Measurements from ENCODE around the gene SAMD1.

The SAMD1 gene

DNA sequence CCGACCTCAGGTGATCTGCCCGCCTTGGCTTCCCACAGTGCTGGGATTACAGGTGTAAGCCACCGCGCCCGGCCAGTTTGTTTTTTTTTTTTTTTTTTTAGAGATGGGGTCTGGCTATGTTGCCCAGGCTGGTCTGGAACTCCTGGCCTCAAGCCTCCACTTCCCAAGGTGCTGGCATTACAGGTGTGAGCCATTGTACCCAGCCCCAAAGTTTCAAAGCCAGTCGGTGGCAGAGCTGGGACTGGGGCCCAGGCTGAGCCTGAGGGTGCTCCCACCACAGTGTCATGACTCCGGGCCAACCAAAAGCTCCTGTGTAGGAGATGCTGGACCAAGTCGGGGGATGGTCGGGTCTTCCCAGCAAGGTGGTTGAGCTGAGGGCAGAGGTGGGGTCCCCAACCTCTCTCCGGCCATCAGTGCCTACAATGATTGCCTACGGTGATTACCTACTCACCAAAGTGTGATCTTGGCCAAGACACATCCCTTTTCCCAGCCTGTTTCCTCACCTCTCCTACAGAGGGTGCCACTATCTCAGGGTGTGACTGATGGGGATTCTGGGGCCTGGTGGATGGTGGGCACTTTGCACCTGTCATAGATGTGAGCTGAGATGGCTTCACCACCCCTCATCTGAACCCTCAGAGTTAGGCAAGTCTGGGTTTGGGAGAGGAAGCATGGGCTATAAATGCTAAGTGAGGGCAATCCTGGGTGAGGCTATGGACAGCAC is 5.9 kb upstream of the SAMD1 start:
- TF ChIP-seq, protein P1, sequence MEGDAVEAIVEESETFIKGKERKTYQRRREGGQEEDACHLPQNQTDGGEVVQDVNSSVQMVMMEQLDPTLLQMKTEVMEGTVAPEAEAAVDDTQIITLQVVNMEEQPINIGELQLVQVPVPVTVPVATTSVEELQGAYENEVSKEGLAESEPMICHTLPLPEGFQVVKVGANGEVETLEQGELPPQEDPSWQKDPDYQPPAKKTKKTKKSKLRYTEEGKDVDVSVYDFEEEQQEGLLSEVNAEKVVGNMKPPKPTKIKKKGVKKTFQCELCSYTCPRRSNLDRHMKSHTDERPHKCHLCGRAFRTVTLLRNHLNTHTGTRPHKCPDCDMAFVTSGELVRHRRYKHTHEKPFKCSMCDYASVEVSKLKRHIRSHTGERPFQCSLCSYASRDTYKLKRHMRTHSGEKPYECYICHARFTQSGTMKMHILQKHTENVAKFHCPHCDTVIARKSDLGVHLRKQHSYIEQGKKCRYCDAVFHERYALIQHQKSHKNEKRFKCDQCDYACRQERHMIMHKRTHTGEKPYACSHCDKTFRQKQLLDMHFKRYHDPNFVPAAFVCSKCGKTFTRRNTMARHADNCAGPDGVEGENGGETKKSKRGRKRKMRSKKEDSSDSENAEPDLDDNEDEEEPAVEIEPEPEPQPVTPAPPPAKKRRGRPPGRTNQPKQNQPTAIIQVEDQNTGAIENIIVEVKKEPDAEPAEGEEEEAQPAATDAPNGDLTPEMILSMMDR (IDR thresholded peaks at IDR 0.05; ENCODE audit: insufficient read depth, low read length), result no peak
- TF ChIP-seq, protein P2, sequence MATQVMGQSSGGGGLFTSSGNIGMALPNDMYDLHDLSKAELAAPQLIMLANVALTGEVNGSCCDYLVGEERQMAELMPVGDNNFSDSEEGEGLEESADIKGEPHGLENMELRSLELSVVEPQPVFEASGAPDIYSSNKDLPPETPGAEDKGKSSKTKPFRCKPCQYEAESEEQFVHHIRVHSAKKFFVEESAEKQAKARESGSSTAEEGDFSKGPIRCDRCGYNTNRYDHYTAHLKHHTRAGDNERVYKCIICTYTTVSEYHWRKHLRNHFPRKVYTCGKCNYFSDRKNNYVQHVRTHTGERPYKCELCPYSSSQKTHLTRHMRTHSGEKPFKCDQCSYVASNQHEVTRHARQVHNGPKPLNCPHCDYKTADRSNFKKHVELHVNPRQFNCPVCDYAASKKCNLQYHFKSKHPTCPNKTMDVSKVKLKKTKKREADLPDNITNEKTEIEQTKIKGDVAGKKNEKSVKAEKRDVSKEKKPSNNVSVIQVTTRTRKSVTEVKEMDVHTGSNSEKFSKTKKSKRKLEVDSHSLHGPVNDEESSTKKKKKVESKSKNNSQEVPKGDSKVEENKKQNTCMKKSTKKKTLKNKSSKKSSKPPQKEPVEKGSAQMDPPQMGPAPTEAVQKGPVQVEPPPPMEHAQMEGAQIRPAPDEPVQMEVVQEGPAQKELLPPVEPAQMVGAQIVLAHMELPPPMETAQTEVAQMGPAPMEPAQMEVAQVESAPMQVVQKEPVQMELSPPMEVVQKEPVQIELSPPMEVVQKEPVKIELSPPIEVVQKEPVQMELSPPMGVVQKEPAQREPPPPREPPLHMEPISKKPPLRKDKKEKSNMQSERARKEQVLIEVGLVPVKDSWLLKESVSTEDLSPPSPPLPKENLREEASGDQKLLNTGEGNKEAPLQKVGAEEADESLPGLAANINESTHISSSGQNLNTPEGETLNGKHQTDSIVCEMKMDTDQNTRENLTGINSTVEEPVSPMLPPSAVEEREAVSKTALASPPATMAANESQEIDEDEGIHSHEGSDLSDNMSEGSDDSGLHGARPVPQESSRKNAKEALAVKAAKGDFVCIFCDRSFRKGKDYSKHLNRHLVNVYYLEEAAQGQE (IDR thresholded peaks at IDR 0.05; ENCODE audit: insufficient replicate concordance, low read depth), result no peak
- no peak for TF ChIP-seq POLR2AphosphoS5 (IDR thresholded peaks at IDR 0.05; ENCODE audit: low read depth)
- no peak for TF ChIP-seq GABPA (IDR thresholded peaks at IDR 0.05; ENCODE audit: low read depth)
- no peak for TF ChIP-seq SPI1 (IDR thresholded peaks at IDR 0.05; ENCODE audit: borderline replicate concordance, low read depth)
- DNase-seq (ENCODE audit: low read depth in 1 of 2, low spot score in 1 of 2), result no peak
- H3K27ac ChIP-seq (replicated peaks), result no peak overlapping the region
- no peak overlapping the region for H3K4me3 ChIP-seq (replicated peaks; ENCODE audit: insufficient read depth, low read length)
- no peaks in the 10 kb centered on the region for H3K27me3 ChIP-seq (ENCODE audit: insufficient read depth, poor library complexity, severe bottlenecking)

DNA sequence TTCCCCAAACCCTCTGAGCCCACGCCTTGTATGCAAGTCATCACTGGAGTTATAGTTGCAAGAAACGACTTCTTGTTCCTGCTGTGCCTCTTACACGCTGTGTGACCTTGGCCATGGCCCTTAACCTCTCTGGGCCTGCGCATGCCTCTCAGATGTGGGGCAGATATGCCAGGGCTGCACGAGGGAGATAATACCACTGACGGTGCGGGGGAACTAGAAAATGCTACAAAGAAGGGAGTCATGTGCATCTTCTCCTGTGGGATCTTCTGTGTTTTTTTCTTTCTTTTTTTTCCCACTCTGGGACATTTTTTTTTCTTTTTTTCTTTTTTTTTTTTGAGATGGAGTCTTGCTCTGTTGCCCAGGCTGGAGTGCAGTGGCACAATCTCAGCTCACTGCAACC is 4.3 kb upstream of the SAMD1 start:
- TF ChIP-seq, protein P2 (IDR thresholded peaks at IDR 0.05; ENCODE audit: insufficient replicate concordance, low read depth), result no peak
- TF ChIP-seq POLR2AphosphoS5 (IDR thresholded peaks at IDR 0.05; ENCODE audit: low read depth), result no peak
- TF ChIP-seq, protein P1 (IDR thresholded peaks at IDR 0.05; ENCODE audit: insufficient read depth, low read length), result no peak

GRCh38 chr19:14093117-14093823 is 2.7 kb upstream of the SAMD1 start:
- no peak overlapping the region for H3K27ac ChIP-seq (replicated peaks)
- no peak for DNase-seq (ENCODE audit: low read depth in 1 of 2, low spot score in 1 of 2)

More for the DNA sequence above, 4.3 kb upstream of the SAMD1 start:
- no peak for DNase-seq (ENCODE audit: low read depth in 1 of 2, low spot score in 1 of 2)
- no peak overlapping the region for H3K27ac ChIP-seq (replicated peaks)
- no peak overlapping the region for H3K4me3 ChIP-seq (replicated peaks; ENCODE audit: insufficient read depth, low read length)
- no peaks in the 10 kb centered on the region for H3K27me3 ChIP-seq (ENCODE audit: insufficient read depth, poor library complexity, severe bottlenecking)

More at GRCh38 chr19:14093117-14093823, 2.7 kb upstream of the SAMD1 start:
- no peaks in the 10 kb centered on the region for H3K27me3 ChIP-seq (ENCODE audit: insufficient read depth, poor library complexity, severe bottlenecking)
- TF ChIP-seq POLR2AphosphoS5 (IDR thresholded peaks at IDR 0.05; ENCODE audit: low read depth), result no peak
- TF ChIP-seq SPI1 (IDR thresholded peaks at IDR 0.05; ENCODE audit: borderline replicate concordance, low read depth), result no peak
- no peak for TF ChIP-seq GABPA (IDR thresholded peaks at IDR 0.05; ENCODE audit: low read depth)
- TF ChIP-seq, protein P2 (IDR thresholded peaks at IDR 0.05; ENCODE audit: insufficient replicate concordance, low read depth), result no peak
- TF ChIP-seq, protein P1 (IDR thresholded peaks at IDR 0.05; ENCODE audit: insufficient read depth, low read length), result no peak
- no peak overlapping the region for H3K4me3 ChIP-seq (replicated peaks; ENCODE audit: insufficient read depth, low read length)

Data from HL-60 (cell line).